Breast epithelium (tissue), 3 donors: ENCODE results near the gene FHOD3.

Source experiments
- CTCF ChIP-seq, 3 donors: fragments of 450-650 bp; IDR thresholded peaks; one replicate each; pipeline ENCODE4 v1.5.1; 2016 to 2017; ENCODE audit warnings: antibody characterized with exemption in 3 of 3, mild to moderate bottlenecking in 3 of 3, moderate library complexity in 3 of 3
- POLR2A ChIP-seq: fragments of 450-650 bp; IDR thresholded peaks from one replicate; pipeline ENCODE4 v1.6.1; 2016; ENCODE audit warnings: antibody characterized with exemption, mild to moderate bottlenecking, moderate library complexity
- POLR2AphosphoS5 ChIP-seq, 3 donors: sonication (generic); formaldehyde crosslinking; IDR thresholded peaks; one replicate each; pipeline ENCODE4 v1.6.1; 2017; ENCODE audit warnings: antibody characterized with exemption in 3 of 3

GRCh38 chr18:36314754-36315153 lies 17.2 kb downstream of the FHOD3 start:
- no peak for TF ChIP-seq CTCF (IDR thresholded peaks at IDR 0.05)
- TF ChIP-seq POLR2A: no peak
- no peak for TF ChIP-seq POLR2AphosphoS5 (IDR thresholded peaks at IDR 0.05)
